GM21717 (cell line): Measurements from ENCODE around the gene OGG1.

Source experiments
- ATAC-seq: cut with Tn5 transposase; IDR thresholded peaks from one replicate; pipeline ENCODE4 v1.9.1; 2021; ENCODE audit warnings: mild to moderate bottlenecking, moderate library complexity; ENCODE audit not compliant: unreplicated experiment

Gene OGG1

GRCh38 chr3:9781978-9782603 is 32.3 kb downstream of the OGG1 start:
- ATAC-seq: no peak

GRCh38 chr3:9782770-9783169 is 33.0 kb downstream of the OGG1 start:
- ATAC-seq: no peak

GRCh38 chr3:9783954-9784353 is 34.2 kb downstream of the OGG1 start:
- ATAC-seq: no peak

GRCh38 chr3:9784965-9785364 is 35.2 kb downstream of the OGG1 start:
- ATAC-seq: no peak

- ATAC-seq: no peak
Observed at GRCh38 chr3:9785602-9786001, 35.9 kb downstream of the OGG1 start.

- ATAC-seq: no peak
Observed at GRCh38 chr3:9786209-9786739, 36.5 kb downstream of the OGG1 start.

- no peak for ATAC-seq
Observed at GRCh38 chr3:9786825-9787669, 37.3 kb downstream of the OGG1 start.

GRCh38 chr3:9787714-9788113 is 38.0 kb downstream of the OGG1 start:
- ATAC-seq: no peak

GRCh38 chr3:9791127-9791526 is 41.4 kb downstream of the OGG1 start:
- ATAC-seq: no peak

GRCh38 chr3:9791790-9792404 is 42.1 kb downstream of the OGG1 start:
- ATAC-seq: no peak

GRCh38 chr3:9792405-9793160 is 42.8 kb downstream of the OGG1 start, which contains the start of the genes ARPC4 and TADA3:
Gene ARPC4 (plus strand): TSS chr3:9793082. CDS start chr3:9793122, 40 bp downstream.
Gene TADA3 (minus strand): TSS chr3:9792473. CDS start chr3:9791466, 1,007 bp downstream.
- peak; percentile 82 for ATAC-seq

- ATAC-seq: no peak
Observed at GRCh38 chr3:9793161-9793781, 43.5 kb downstream of the OGG1 start.

GRCh38 chr3:9794400-9794799 is 44.6 kb downstream of the OGG1 start:
- ATAC-seq: no peak

- no peak for ATAC-seq
Observed at GRCh38 chr3:9795207-9795606, 45.5 kb downstream of the OGG1 start.

- no peak for ATAC-seq
Observed at GRCh38 chr3:9797196-9797945, 47.6 kb downstream of the OGG1 start.

- no peak for ATAC-seq
Observed at GRCh38 chr3:9800529-9800928, 50.8 kb downstream of the OGG1 start.

- no peak for ATAC-seq
Observed at GRCh38 chr3:9803494-9803893, 53.7 kb downstream of the OGG1 start.

- no peak for ATAC-seq
Observed at GRCh38 chr3:9804996-9805395, 55.2 kb downstream of the OGG1 start.

- ATAC-seq: no peak
Observed at GRCh38 chr3:9806137-9806536, 56.4 kb downstream of the OGG1 start.
